ENCODE data around the gene CSMD2. TPM values are rescaled to one million over a fixed set of nuclear protein-coding genes. Genes with fewer than 3 reads are reported as not detected.

The CSMD2 gene
- total and polyA plus RNA-seq, 2 of the 4 experiments (the other 2 are of a cell fraction): under 0.01 to 0.36 TPM

- H2BK5ac ChIP-seq (ENCODE audit: low read depth, low read length, poor library complexity, severe bottlenecking): no peak overlapping the region
- no peak overlapping the region for H4K5ac ChIP-seq (ENCODE audit: low read depth, low read length)
- no peak overlapping the region for H4K91ac ChIP-seq (ENCODE audit: insufficient read depth, low read depth, low read length)
- WGBS, 2 experiments (ENCODE audit: extremely low coverage in 2 of 2, insufficient read length in 1 of 2): no CpG with 5 or more reads among the region's 2 CpGs
- no peak overlapping the region for H2AK5ac ChIP-seq (ENCODE audit: low read depth, low read length)
- no peak overlapping the region for H3K4me2 ChIP-seq (ENCODE audit: low read depth, low read length)
- H3K23ac ChIP-seq (ENCODE audit: low read depth, low read length): no peak overlapping the region
- H3K4me1 ChIP-seq (ENCODE audit: control insufficient read depth, insufficient read depth, low read length): no peaks in the 10 kb centered on the region
- DNase-seq (no peak), ATAC-seq (ENCODE audit: low read depth) (no peak)
- dilution Hi-C loops (cut with HindIII; ENCODE audit: low sequenced_read_pairs, unreplicated experiment) (no loop called here), in situ Hi-C loops (cut with MboI; ENCODE audit: low sequenced_read_pairs) (no loop called here), intact Hi-C loops (cut with micrococcal nuclease) (no loop called here)
- H3K56ac ChIP-seq (ENCODE audit: extremely low read depth, insufficient read depth, low read length): no peak overlapping the region
- BruUV-seq (replicated peaks): no TSS peak
- no peak overlapping the region for H2BK15ac ChIP-seq (ENCODE audit: low read depth, low read length)
- no peak overlapping the region for H3K4ac ChIP-seq (ENCODE audit: low read depth, low read length)
- H4K20me1 ChIP-seq (ENCODE audit: insufficient read depth, low read length): no peaks in the 10 kb centered on the region
- no peak overlapping the region for H3K18ac ChIP-seq (ENCODE audit: low read depth, low read length)
- ChIA-PET POLR2A (ENCODE audit: unreplicated experiment) (no interaction called here), CTCF (no interaction called here)
- H3K27me3 ChIP-seq (ENCODE audit: control insufficient read depth, insufficient read depth, low read length): no peaks in the 10 kb centered on the region
- H2BK20ac ChIP-seq (ENCODE audit: low read depth, low read length): no peak overlapping the region
- H3K9me3 ChIP-seq (ENCODE audit: control insufficient read depth, insufficient read depth, low read length): no peaks in the 10 kb centered on the region; the same call in 1 of the 2 replicates
- no peak for TF ChIP-seq CEBPB (IDR thresholded peaks at IDR 0.05; ENCODE audit: low read depth, low read length)
- no peak for TF ChIP-seq MXI1 (IDR thresholded peaks at IDR 0.05; ENCODE audit: borderline replicate concordance, low read depth, low read length)
- no peak for TF ChIP-seq SMC3 (IDR thresholded peaks at IDR 0.05; ENCODE audit: low read depth, low read length)
- no peak for TF ChIP-seq NFE2L2 (IDR thresholded peaks at IDR 0.05; ENCODE audit: low read depth, low read length)
- no peak for TF ChIP-seq FOS (IDR thresholded peaks at IDR 0.05; ENCODE audit: low read depth, low read length)
- TF ChIP-seq, protein P1, sequence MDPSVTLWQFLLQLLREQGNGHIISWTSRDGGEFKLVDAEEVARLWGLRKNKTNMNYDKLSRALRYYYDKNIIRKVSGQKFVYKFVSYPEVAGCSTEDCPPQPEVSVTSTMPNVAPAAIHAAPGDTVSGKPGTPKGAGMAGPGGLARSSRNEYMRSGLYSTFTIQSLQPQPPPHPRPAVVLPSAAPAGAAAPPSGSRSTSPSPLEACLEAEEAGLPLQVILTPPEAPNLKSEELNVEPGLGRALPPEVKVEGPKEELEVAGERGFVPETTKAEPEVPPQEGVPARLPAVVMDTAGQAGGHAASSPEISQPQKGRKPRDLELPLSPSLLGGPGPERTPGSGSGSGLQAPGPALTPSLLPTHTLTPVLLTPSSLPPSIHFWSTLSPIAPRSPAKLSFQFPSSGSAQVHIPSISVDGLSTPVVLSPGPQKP (IDR thresholded peaks at IDR 0.05; ENCODE audit: borderline replicate concordance, low read depth, low read length): no peak
- TF ChIP-seq BHLHE40 (IDR thresholded peaks at IDR 0.05; ENCODE audit: low read depth, low read length): no peak
- TF ChIP-seq, protein P2, sequence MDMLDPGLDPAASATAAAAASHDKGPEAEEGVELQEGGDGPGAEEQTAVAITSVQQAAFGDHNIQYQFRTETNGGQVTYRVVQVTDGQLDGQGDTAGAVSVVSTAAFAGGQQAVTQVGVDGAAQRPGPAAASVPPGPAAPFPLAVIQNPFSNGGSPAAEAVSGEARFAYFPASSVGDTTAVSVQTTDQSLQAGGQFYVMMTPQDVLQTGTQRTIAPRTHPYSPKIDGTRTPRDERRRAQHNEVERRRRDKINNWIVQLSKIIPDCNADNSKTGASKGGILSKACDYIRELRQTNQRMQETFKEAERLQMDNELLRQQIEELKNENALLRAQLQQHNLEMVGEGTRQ (IDR thresholded peaks at IDR 0.05; ENCODE audit: low read depth, low read length): no peak
- no peak for TF ChIP-seq POLR2A (IDR thresholded peaks at IDR 0.05; ENCODE audit: low read depth, low read length)
- TF ChIP-seq RCOR1 (IDR thresholded peaks at IDR 0.05; ENCODE audit: insufficient replicate concordance, low read length): no peak
- no peak for TF ChIP-seq RAD21 (IDR thresholded peaks at IDR 0.05; ENCODE audit: low read length)
- TF ChIP-seq CHD1 (IDR thresholded peaks at IDR 0.05; ENCODE audit: low read depth, low read length): no peak
- no peak for TF ChIP-seq CTCF (conservative IDR thresholded peaks at IDR 0.05; ENCODE audit: low read depth, low read length)
- no peak for TF ChIP-seq MAFK (IDR thresholded peaks at IDR 0.05; ENCODE audit: low read depth, low read length)
- TF ChIP-seq MAZ (IDR thresholded peaks at IDR 0.05; ENCODE audit: borderline replicate concordance, low read depth, low read length): no peak
- no peak for TF ChIP-seq RFX5 (IDR thresholded peaks at IDR 0.05; ENCODE audit: low read depth, low read length)
- H3K14ac ChIP-seq (replicated peaks; ENCODE audit: low read depth, low read length): no peak overlapping the region
- H3K36me3 ChIP-seq (ENCODE audit: control insufficient read depth, insufficient read depth, low read length): no peaks in the 10 kb centered on the region
- H3K27ac ChIP-seq (ENCODE audit: insufficient read depth, low read length): no peak overlapping the region
- no peak overlapping the region for H3K4me3 ChIP-seq (ENCODE audit: insufficient read depth, low read depth, low read length)
- H4K8ac ChIP-seq (ENCODE audit: low read depth in 2 of 2, low read length in 2 of 2): no peak overlapping the region
- H2BK120ac ChIP-seq (ENCODE audit: low read depth, low read length): no peak overlapping the region
- H2AK9ac ChIP-seq (replicated peaks; ENCODE audit: low read depth, low read length, poor library complexity): no peak overlapping the region
- H3K9ac ChIP-seq (ENCODE audit: low read depth, low read length): no peak overlapping the region
- no peak overlapping the region for H2AFZ ChIP-seq (replicated peaks; ENCODE audit: low read length, poor library complexity)
- no peaks in the 10 kb centered on the region for H3K9me1 ChIP-seq (ENCODE audit: insufficient read depth, low read length)
- no peaks in the 10 kb centered on the region for H3K79me1 ChIP-seq (ENCODE audit: low read depth in 1 of 2, low read length in 2 of 2)
Measured at GRCh38 chr1:34155860-34156259, 9.2 kb downstream of the CSMD2 start.
